ENCODE results near the gene ADGRD2.

DNA sequence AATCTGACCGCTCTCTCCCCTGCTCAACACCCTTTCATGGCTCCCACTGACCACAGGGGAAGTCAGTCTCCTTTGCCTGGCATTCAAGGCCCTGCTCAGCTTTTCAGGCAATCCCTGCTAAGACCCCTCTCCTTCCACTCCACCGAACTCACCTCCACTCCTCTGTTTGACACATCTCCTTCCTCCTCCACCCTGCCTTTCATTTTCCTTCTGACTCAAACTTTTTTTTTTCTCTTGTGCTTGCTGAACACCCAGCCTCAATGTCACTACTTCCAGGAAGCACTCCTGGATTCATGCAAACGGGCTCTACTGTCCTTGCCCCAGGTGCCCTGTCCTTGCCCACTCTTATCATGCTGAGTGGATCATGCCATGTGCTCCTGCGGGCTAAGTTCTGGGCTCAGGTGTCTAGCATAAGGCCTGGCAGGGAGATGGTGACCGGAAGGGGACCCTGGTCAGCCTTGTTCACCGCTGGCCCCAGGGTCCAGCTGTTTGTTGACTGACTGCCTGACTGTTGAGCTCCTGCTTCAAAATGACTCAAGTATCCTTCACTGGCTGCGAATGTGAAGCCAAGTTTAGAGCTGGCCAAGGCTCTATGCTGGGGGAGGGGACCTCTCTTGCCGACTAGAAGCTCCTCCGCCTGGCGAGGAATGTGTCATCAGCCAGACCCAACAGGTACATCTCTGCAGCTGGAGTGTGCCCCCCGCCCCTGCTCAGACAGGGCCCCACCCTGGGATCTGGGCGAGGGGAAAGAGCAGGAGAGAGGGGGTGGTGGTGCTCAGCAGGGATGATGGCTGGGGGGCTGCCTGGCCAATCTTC is 50.8 kb downstream of the ADGRD2 start:
- TF ChIP-seq, protein P1, sequence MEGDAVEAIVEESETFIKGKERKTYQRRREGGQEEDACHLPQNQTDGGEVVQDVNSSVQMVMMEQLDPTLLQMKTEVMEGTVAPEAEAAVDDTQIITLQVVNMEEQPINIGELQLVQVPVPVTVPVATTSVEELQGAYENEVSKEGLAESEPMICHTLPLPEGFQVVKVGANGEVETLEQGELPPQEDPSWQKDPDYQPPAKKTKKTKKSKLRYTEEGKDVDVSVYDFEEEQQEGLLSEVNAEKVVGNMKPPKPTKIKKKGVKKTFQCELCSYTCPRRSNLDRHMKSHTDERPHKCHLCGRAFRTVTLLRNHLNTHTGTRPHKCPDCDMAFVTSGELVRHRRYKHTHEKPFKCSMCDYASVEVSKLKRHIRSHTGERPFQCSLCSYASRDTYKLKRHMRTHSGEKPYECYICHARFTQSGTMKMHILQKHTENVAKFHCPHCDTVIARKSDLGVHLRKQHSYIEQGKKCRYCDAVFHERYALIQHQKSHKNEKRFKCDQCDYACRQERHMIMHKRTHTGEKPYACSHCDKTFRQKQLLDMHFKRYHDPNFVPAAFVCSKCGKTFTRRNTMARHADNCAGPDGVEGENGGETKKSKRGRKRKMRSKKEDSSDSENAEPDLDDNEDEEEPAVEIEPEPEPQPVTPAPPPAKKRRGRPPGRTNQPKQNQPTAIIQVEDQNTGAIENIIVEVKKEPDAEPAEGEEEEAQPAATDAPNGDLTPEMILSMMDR (IDR thresholded peaks at IDR 0.05): no peak
- TF ChIP-seq POLR2A (IDR thresholded peaks at IDR 0.05): no peak

Data from breast epithelium (tissue), 3 donors.